DLD1 (cell line): Measurements from ENCODE around the gene ABCB11.
"Not testable (repeated sequence)": the region's sequence is repeated elsewhere in the genome, so short reads cannot be mapped to it uniquely, and the experiment has no call there.

Experiments
- in situ Hi-C: cut with HindIII; loops from 2 replicates; pipeline ENCODE4 v1.10.0; 2017; ENCODE audit warnings: low sequenced_read_pairs

The ABCB11 gene

DNA sequence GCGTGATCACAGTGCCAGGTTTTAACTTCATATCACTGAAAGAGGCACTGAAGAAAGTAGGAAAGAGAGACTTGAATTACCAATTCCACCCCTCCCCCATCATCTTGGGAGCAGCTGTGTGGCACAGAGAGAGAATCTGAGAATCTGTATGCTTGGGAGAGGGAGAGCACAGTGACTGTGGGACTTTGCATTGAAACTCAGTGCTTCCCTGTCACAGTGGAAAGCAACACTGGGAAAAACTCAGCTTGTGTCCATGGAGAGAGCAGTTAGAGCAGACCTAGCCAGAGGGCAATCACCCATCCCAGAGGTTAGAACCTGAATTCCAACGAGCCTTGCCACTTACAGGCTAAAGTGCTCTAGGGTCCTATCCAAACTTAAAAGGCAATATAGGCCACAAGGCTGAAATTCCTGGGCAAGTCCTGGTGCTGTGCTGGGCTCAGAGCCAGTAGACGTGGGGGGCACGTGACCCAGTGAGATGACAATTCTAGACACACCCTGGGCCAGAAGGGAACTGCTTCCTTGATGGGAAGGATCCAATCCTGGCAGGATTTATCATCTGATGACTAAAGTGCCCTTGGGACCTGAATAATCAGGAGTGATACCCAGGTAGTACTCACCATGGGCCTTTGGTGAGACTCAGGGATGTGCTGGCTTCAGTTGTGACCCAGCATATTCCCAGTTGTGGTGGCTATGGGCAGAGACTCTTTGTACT is 15.5 kb upstream of the ABCB11 start:
- in situ Hi-C loops, result no loop called here

DNA sequence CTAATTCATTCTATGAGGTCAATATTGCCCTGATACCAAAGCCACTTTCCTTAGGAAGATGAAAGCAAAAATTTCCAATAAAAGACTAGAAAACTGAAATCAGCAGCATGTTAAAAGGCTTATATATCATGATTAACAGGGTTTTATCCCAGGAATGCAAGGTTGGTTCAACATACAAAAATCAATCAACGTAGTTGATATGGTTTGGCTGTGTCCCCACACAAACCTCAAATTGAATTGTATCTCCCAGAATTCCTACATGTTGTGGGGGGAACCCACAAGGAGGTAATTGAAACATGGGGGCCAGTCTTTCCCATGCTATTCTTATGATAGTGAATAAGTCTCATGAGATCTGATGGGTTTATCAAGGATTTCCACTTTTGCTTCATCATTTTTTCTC is 11.7 kb upstream of the ABCB11 start:
- in situ Hi-C loops, result no loop called here

DNA sequence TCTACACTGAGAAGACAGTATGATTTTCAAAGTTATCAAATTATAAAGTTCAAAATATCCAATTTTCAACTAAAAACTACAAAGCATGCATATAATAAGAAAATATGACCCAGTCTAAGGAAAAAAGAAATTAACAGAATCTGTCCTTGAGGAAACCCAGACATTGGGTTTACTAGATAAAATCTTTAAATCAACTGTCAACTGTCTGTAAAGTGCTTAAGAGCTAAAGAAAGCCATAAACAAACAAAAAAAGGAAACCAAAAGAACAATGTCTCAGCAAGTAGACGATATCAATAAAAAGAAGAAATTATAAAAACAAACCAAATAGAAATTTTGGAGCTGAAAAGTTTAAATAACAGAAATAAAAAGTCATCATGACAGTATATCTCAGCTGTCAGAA is 10.5 kb upstream of the ABCB11 start:
- in situ Hi-C loops, result no loop called here

DNA sequence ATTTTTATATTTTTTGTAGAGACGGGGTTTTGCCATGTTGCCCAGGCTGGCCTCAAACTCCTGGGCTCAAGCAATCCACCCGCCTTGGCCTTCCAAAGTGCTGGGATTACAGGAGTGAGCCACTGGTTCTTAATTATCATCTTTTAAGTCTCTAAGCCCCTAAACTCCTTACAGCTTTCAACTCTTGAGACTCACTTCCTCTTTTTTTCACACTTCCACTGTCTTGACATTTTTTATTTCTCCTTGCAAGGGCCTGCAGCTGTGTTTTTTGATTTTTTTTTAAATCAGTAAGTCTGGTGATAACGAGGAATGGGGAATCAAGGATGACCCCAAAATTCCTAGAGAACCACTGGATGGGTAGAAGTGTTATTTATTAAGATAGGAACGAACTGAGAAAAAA is 8.6 kb upstream of the ABCB11 start:
- in situ Hi-C loops, result no loop called here

DNA sequence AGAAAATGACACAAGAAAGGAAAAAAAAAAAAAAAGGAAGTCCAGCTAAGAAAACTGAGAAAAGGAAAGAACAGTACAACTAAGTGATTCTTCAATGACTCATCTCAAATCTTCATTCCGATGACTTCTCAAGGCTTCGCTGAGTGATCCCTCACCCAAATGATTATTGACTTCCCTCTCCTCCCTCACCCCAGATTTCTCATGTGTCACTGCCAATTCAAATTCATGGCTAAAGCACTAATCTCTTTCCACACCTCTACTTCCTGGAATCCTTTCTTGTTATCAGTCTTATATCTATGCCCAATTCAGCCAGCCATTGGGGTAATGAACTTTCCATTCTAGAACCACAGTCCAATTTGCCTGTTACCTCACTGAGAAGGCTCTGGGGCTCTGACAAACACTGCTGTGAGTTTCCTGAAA is 7.2 kb upstream of the ABCB11 start:
- in situ Hi-C loops, result no loop called here

DNA sequence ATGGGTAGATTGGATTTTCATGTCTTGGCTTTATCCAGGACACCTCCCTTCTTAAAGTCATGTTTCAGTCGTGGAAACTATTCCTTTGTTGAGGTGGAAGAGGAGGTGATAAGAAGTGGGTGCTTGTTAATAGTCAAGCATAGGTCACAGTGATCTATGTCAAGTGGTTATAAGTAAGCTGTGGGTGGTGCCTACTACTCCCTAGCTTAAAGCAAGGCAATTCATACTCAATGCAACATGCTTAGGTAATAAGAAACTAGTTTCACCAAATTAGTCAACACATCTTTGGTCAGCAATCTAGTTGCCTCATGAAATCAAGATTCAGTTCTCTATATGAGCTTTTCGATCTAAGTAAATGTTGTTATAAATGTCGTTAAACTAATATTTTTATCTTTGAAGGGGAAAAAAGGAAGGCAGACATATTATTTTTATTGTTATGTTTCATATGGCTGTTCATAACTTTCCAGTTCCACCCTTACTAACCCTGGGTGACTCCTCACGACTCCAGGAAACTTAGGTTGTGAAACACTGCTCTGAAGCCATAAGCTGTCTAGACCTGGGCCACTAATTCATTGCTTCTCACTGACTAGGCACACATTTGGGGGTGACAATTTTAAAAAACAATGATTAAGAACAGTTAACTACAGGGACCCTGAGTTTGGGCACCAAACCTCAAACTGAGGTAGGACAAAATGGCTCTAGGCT is 5.8 kb upstream of the ABCB11 start:
- in situ Hi-C loops, result no loop called here

DNA sequence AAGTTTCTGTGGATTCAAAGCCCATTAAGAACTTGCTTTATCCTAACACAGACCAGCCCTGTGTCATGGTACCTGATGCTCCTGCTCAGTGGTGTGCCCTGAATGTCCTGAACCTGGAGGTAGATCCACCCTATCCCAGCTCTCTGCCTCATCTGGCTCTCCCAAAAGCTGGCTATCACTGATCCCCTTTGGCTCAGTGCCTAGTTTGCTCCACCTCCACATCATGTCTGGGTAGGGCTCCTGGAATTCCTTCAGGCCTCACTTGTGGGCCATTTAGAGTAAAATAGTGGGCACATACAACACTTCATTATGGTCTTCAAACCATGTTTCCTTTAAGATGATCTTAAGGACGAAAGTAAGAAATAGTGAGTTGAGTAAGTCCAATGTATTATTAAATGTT is 4.8 kb upstream of the ABCB11 start:
- in situ Hi-C loops, result no loop called here

DNA sequence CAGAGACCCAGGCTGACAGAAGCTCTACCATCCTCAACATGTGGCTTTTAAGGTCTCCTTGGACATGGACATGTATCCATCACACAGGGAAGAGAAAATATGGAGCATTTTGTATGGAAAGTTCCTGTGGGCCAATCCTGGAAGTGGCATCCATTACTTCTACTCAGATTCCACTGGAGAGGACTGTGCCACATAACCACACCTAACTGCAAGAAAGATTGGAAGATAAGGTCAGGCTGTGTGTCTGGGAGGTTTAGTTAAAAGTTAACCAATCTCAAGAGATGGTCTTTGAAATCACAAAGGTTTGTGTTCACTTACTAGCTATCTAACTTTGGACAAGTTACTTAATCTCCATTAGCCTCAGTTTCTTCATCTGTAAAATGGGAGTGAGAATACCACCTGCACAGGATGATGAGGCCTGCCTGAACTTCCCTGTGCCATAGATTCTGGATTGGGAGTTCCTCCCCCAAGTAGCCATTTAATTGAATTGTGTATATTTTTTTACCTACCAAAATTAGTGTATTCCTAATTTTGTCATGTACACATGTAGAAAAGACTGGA is 3.9 kb upstream of the ABCB11 start:
- in situ Hi-C loops, result no loop called here

DNA sequence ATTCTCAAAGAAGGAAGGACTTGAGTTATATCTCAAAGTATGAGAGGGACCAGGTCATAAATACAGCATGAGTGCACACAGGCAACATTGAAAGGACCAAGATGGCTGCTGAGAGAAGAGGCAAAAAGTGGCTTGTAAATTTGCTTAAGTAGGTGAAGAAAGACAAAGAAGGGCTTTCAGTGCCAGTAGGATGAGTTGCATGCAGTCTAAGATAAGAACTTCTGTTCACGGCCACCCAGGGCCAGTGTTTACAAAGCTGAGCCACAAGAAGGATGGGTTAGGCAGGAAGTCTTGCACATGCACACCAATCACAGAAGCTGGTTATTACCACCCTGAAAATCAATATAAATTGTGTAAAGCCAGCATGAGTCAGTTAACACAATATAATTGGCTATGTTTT is 3.1 kb upstream of the ABCB11 start:
- in situ Hi-C loops, result no loop called here

DNA sequence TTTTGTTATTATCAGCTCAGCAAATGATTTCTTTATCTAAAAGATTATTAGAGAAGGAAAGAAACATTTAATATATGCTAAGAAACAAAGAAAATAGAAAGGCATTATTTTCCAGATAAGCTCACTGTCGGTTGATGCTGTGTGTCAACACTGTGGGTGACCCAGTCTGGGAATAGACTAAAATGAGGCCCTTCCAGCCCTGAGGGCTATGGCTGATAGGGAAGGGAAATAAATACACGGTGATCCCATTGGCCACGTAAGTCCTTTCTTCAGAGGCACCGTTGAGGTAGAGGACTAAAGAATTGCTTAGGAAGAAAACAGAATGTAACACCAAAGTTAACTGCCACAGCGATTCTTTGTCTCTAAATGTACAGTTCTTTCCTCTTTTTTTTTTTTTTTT is 1.8 kb downstream of the ABCB11 start:
- in situ Hi-C loops, result no loop called here

DNA sequence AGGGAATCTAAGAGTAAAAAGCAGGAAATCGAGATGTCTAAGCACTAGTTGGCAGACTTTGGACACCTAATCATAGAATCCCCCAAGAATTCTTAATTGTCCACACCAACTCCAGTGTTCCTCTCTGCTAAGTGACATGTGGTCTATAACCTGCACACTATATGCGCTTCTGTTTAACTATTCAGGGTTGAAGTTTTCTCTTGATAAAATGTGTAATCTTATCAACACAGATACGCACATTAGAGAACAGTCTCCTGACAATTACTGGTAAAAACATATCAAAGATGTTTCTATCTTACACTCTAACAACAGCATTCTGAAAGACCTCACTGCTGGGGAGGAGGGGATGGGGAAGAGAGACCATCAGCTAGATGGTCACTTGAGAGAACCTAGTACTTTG is 3.9 kb downstream of the ABCB11 start:
- in situ Hi-C loops, result no loop called here

DNA sequence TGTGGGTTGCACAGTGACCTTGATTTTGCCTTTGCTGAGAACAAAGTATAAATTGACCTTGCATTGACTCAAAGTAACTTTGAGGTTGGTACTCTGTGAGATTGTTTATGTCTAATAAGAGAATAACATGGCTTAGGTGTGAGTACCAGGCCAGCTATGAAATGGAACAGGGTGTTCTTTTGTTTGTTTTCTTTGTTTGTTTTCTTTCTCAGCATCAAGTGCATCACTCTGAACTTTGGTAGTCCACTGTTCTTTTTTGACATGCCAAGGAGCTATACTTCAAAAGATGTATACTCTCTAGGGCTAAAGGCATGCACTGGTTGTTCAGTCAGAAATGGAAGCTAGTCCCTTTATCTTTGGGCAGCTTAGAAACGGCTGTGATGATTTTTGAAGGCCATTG is 5.1 kb downstream of the ABCB11 start:
- in situ Hi-C loops, result no loop called here

DNA sequence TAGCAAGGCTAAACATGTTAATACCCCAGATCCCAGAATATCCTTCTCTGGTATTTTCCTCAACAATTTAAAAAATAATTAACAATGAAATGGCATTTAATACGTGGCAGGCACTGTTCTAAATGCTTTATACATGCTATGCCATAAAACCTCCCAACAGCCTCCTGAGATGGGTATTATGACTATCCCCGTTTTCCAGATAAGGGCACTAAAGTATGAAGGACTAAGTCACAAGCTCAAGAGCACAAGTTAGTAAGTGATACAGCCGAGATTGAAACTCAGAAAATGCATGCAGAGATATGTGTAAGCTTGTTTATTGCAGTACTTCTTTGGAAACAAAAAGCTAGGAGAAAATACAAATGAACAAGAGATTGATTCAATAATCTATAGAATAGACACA is 8.0 kb downstream of the ABCB11 start:
- in situ Hi-C loops, result no loop called here

DNA sequence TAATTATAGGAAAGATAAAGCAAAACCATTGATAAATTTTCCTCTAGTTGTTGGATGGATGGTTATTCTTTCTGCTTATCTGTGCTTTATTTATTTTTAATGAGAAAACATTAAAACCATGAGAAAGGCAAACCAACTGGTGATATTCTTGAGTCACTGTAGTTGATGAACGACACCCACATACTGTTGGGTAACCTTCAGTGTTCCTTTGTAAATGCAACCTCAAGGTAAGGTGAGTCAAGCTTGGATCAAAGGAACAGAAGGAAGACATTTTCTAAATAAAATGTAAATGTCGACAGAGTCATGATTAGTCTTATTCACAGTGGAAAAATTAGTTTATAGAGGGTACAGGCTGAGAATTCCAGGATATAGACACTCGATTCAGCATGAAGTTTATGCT is 12.7 kb downstream of the ABCB11 start:
- in situ Hi-C loops, result loop anchor here (5.0 kb wide), 1 partner anchor 39 kb away; no protein-coding TSS in a partner anchor

DNA sequence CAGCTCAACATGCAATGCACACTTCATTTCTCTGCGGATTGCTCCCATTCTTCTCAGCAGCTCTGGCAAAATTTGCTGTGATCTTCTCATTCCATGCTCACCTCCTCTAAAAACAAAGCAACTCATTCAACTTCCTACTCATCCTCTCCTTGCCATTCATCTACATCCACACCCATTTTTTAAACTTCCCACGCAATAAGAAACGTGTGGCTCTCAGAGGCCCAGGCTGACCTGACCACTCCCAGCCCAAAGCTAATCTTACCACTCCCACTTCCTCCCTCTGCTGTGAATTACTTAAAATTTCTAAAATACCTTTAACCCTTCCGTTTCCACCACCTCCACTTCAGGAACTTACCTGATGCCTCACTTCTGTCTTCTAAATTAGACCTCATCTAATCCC is 15.2 kb downstream of the ABCB11 start:
- in situ Hi-C loops, result loop anchor here (5.0 kb wide), 1 partner anchor 41 kb away; no protein-coding TSS in a partner anchor

DNA sequence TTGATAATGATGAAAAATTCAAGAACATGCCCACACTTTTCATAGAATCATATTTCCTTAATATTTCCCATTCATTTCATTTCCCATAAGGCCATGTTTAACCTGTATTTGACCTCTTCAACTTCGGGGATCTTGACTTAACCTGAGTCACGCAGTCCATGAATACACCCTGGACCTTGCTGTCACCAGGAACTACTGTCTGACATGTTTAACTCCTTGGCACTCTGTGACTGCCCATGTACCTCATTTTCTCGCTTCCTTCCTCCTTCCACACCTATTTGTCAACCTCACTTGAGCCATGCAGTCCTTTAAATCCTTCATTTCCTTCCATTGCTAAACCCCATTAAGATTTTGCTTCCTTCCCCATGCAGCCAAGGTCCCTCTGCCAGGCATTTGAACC is 16.3 kb downstream of the ABCB11 start:
- in situ Hi-C loops, result loop anchor here (5.0 kb wide), 1 partner anchor 43 kb away; no protein-coding TSS in a partner anchor

DNA sequence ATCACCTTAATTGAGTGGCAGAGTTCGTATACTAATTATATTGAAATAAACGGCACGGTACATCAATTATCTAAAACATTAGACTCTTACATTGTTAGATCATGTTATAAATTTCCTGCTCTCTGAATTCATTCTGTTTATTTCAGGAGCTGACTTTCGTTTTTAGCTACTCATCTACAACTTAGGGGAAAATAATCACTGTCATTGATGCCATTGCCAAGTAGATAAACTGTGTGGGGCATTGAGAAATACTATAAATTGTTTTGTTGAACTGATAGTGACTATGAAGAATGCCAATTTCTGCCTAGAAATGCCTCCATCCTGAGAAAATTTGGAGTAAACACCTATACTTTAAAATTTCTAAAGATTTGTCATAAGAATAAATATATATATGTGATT is 17.5 kb downstream of the ABCB11 start:
- in situ Hi-C loops, result no loop called here

DNA sequence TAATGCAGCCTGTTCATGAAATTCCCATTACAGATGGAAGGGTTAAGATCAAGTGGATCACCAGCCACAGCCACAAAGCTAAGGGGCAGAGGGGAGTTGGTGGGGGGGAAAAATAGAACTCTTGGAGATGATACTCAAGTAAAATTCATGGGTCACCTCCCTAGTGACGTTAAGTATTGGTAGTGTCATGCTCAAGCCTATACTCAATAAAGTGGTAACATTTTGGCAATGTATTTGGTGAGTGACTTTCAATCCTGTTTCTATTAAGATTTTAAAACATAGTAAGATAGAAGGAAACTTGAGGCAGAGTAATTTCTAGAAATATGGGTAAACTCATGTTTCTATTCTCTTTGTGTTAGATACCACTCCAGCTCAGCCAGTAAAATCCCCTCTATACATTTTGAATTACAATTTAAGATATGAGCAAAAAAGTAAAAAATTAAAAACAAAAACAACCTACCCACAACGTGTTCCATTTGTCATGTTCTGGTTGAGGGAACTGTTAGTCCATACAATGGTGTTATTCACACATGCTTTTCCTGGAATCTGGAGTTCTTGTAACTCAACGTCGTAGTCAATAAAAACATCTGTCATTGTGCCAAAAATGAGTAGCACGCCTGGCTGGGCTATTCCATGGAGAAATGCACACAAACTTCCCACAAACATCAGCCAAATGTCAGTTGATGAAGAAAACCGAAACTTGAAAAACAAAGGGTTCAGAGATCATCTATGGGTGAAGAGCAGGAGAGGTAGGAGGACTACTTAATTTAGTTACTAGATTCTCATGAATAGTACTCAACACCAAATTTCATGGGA is 18.1 kb downstream of the ABCB11 start:
- in situ Hi-C loops, result no loop called here

DNA sequence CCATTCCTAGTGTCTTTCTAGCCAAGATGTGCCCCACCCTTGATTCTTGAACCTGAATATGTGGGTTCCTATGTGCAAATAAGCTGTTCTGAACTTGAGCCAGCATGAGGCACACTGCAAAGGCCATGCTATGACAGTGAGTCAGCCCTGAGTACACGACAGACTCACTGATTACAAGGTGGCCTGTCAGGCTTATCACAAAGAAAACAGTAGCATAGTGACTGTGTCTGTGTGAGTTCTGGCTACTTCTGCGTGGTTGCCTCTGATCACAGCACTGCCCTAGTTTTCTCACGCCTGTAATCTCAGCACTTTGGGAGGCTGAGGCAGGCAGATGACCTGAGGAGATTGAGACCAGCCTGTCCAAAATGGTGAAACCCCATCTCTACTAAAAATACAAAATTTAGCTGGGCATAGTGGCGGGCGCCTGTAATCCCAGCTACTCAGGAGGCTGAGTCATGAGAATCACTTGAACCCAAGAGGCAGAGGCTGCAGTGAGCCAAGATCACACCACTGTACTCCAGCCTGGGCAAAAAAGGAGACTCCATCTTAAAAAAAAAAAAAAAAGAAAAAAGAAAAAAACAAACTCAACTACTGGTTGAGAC is 18.8 kb downstream of the ABCB11 start:
- in situ Hi-C loops, result not testable (repeated sequence)

DNA sequence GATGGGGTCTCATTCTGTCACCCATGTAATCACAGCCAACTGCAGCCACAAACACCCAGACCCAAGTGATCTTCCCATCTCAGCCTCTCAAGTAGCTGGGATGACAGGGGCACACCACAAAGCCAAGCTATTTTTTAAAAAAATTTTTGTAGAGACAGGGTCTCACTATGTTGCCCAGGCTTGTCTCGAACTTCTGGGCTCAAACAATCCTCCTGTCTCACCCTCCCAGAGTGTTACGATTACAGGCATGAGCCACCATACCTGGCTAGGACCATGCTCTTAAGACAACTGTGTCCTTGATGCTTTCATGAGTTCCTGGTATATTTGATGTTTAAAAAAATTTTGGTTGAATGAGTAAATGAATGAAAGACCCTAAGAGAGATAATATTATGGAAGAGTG is 19.4 kb downstream of the ABCB11 start:
- in situ Hi-C loops, result no loop called here
